Activated T-helper 2 cell treated with anti-CD3 and anti-CD28 coated beads, Interferon-gamma antibody, Interleukin-2, Interleukin-4, amounts not matched to agents 10 μg/mL and 5 μg/mL and 100 μg/mL, durations not matched to agents 14 hours and 24 hours and 36 hours (primary cell): ENCODE data around the gene TMEM201. TPM values are rescaled to one million over a fixed set of nuclear protein-coding genes. Genes with fewer than 3 reads are reported as not detected.
A peak's percentile ranks its signal among the peaks of the same experiment; 100 is the strongest.

ENCODE experiments used
- DNase-seq: peaks from one replicate; pipeline ENCODE4 v3.0.0; 2021; ENCODE audit warnings: low spot score
- H3K27ac Mint-ChIP-seq: one replicate; pipeline ENCODE4 v1.8.0; 2021; ENCODE audit warnings: mixed read lengths
- H3K27me3 Mint-ChIP-seq: one replicate; pipeline ENCODE4 v1.8.0; 2021; ENCODE audit warnings: low read depth, mixed read lengths
- H3K36me3 Mint-ChIP-seq: one replicate; pipeline ENCODE4 v1.8.0; 2021; ENCODE audit warnings: low read depth, mixed read lengths
- H3K4me1 Mint-ChIP-seq: one replicate; pipeline ENCODE4 v1.8.0; 2021; ENCODE audit warnings: low read depth, mixed read lengths
- H3K4me3 Mint-ChIP-seq: one replicate; pipeline ENCODE4 v1.8.0; 2021; ENCODE audit warnings: low read depth, mild to moderate bottlenecking, moderate library complexity, mixed read lengths
- H3K9me3 Mint-ChIP-seq: one replicate; pipeline ENCODE4 v1.8.0; 2021; ENCODE audit warnings: mixed read lengths
- intact Hi-C: fragments of 100-400 bp; cut with micrococcal nuclease; formaldehyde crosslinking; loops from one replicate; pipeline ENCODE4 v1.15.1; 2023
- total RNA-seq: library from RNA; stranded (reverse); gene quantifications from 2 replicates; pipeline ENCODE4 v1.2.3, GENCODE V29; 2022

TMEM201 gene, protein sequence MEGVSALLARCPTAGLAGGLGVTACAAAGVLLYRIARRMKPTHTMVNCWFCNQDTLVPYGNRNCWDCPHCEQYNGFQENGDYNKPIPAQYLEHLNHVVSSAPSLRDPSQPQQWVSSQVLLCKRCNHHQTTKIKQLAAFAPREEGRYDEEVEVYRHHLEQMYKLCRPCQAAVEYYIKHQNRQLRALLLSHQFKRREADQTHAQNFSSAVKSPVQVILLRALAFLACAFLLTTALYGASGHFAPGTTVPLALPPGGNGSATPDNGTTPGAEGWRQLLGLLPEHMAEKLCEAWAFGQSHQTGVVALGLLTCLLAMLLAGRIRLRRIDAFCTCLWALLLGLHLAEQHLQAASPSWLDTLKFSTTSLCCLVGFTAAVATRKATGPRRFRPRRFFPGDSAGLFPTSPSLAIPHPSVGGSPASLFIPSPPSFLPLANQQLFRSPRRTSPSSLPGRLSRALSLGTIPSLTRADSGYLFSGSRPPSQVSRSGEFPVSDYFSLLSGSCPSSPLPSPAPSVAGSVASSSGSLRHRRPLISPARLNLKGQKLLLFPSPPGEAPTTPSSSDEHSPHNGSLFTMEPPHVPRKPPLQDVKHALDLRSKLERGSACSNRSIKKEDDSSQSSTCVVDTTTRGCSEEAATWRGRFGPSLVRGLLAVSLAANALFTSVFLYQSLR
- 30.8 and 31.6 TPM in 2 replicates for total RNA-seq

DNA sequence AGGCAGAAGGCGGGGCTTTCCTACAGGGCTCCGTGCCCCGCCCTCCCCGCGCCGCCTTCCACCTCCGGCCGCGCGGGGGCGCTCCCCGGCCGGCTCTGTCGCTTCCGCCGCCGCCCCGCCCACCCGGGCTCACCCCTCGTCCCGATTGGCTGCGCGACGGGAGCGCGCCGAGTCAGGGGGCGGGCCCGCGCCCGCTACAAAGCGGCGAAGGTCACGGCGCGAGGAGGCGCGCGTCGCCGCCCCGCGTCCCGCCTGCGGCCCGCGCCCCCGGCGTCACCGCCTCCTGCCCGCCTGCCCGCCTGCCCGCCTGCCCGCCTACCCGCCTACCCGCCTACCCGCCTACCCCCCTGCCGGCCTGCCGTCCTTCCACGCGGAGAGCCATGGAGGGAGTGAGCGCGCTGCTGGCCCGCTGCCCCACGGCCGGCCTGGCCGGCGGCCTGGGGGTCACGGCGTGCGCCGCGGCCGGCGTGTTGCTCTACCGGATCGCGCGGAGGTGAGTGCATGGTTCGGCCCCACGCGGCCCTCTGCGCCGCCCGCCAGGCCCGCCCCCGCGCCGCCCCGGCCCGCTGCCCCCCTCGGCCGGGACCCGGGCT, at the start of gene TMEM201:
TMEM201 (plus strand) TSS at position 361 of the 593 bp plus-strand sequence; CDS start at position 381, 20 bp downstream.
- Mint-ChIP-seq H3K36me3 (peaks cover 6% of the 10 kb centered on the region), H3K4me3 (peak within 1 kb of the TSS; percentile 82), H3K27ac (peak within 1 kb of the TSS; percentile 67), H3K9me3 (no peaks in the 10 kb centered on the region), H3K27me3 (no peaks in the 10 kb centered on the region), H3K4me1 (peaks cover 20% of the 10 kb centered on the region)
- intact Hi-C loops = no loop called here
- peak; percentile 91 for DNase-seq

- peaks cover 4% of the 10 kb centered on the region for H3K9me3 Mint-ChIP-seq
- peak within 1 kb of the TSS; percentile 84 for H3K27ac Mint-ChIP-seq
- H3K4me1 Mint-ChIP-seq = peaks cover 28% of the 10 kb centered on the region
- DNase-seq = peak; percentile 97
- H3K36me3 Mint-ChIP-seq = peaks cover 22% of the 10 kb centered on the region
- H3K4me3 Mint-ChIP-seq = peak within 1 kb of the TSS; percentile 92
- no peaks in the 10 kb centered on the region for H3K27me3 Mint-ChIP-seq
- intact Hi-C loops = no loop called here
Measured at GRCh38 chr1:9539165-9539828, 49.4 kb upstream of the TMEM201 start, which contains the start of gene SLC25A33. SLC25A33 (plus strand) TSS chr1:9539465; CDS start chr1:9539692, 227 bp downstream.

DNA sequence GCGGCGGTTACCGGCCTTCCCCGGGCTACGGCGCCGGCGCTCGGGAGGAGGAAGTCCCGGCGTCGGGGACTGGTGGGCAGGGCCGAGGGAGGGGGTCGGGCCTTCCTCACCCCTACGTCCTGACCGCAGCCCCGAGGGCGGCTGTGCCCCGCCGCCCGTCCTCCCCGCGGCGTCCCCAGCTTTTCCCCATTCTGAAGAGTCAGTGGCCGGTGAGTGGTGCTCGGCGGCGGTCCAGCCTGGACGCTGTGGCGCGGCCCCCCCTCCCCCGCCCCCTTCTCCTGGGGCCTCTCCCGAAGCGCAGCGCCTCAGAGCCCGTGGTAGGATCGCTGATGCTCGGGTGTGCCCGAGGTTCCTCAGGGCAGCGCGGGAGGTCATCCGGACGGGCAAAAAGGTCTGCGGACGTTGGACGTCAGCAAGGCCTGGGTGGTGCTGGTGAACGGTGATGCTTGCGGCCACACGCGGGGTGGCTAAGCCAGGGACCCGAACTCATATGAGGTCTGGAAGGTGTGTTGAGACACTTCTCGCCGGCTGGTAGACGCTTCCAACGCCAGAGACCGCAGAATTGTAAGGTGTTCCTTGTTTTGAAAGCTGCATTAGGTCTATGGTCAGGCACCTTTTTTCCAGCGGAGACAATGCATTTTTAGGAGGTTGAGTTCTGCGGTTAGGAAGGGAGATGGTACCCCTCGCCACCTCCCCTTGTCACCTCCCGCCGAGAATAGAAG, 48.7 kb upstream of the TMEM201 start:
- Mint-ChIP-seq H3K9me3 (peaks cover 4% of the 10 kb centered on the region), H3K27ac (peak overlapping the region; percentile 78), H3K36me3 (peaks cover 22% of the 10 kb centered on the region), H3K4me1 (peaks cover 32% of the 10 kb centered on the region), H3K4me3 (peak overlapping the region; percentile 92), H3K27me3 (no peaks in the 10 kb centered on the region)
- intact Hi-C loops = no loop called here
- peak; percentile 62 for DNase-seq

DNA sequence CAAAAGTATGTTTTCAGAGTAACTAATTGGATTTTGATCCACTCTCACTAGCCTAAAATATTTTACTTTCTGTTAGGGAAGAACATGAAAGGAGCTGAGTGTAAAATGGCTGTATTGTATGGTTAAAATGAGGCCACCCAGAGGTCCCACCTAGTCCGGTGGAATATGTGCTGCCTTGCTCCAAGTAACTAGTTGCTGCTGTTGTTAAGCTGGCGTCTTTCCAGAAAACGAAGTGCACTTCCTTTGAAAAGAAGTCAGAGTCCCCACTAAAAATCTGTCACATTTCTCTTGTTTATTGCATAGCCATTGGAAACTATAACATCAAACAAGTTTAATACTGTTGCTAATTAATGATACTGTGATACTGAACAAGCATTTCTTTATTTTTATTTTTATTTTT, 46.3 kb upstream of the TMEM201 start:
- Mint-ChIP-seq H3K4me1 (peaks cover 29% of the 10 kb centered on the region), H3K27me3 (no peaks in the 10 kb centered on the region), H3K4me3 (peak overlapping the region; percentile 51), H3K36me3 (peaks cover 19% of the 10 kb centered on the region), H3K9me3 (no peaks in the 10 kb centered on the region), H3K27ac (no peak overlapping the region)
- DNase-seq = no peak
- intact Hi-C loops = no loop called here

DNA sequence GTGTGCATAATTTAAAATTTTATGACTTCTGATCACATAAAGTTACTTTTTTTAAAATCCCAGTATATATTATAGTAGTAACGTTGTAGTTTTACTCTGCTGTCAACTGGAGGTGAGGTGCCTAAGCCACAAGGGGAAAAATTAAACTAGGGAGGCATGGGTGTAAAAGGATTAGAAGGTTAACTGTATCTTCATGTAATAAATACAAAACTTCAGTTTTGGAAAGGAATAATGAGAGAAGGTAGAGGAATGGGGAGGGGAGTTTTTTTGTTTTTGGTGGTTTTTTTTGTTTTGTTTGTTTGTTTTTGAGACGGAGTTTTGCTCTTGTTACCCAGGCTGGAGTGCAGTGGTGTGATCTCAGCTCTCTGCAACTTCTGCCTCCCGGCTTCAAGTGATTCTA, 43.8 kb upstream of the TMEM201 start:
- Mint-ChIP-seq H3K4me1 (peaks cover 16% of the 10 kb centered on the region), H3K4me3 (no peak overlapping the region), H3K36me3 (peaks cover 19% of the 10 kb centered on the region), H3K27me3 (no peaks in the 10 kb centered on the region), H3K9me3 (no peaks in the 10 kb centered on the region), H3K27ac (no peak overlapping the region)
- intact Hi-C loops = no loop called here
- DNase-seq = no peak

- Mint-ChIP-seq H3K4me3 (no peak overlapping the region), H3K36me3 (peaks cover 9% of the 10 kb centered on the region), H3K27ac (no peak overlapping the region), H3K9me3 (no peaks in the 10 kb centered on the region), H3K4me1 (no peaks in the 10 kb centered on the region), H3K27me3 (no peaks in the 10 kb centered on the region)
- DNase-seq = no peak
- intact Hi-C loops = no loop called here
Measured at GRCh38 chr1:9549955-9550546, 38.7 kb upstream of the TMEM201 start.

- Mint-ChIP-seq H3K27me3 (no peaks in the 10 kb centered on the region), H3K27ac (no peak overlapping the region), H3K4me1 (no peaks in the 10 kb centered on the region), H3K9me3 (no peaks in the 10 kb centered on the region), H3K36me3 (peaks cover 26% of the 10 kb centered on the region), H3K4me3 (no peak overlapping the region)
- no peak for DNase-seq
- intact Hi-C loops = no loop called here
Measured at GRCh38 chr1:9551984-9552383, 36.7 kb upstream of the TMEM201 start.

- DNase-seq = no peak
- Mint-ChIP-seq H3K36me3 (peaks cover 35% of the 10 kb centered on the region), H3K27ac (no peak overlapping the region), H3K4me3 (no peak overlapping the region), H3K27me3 (no peaks in the 10 kb centered on the region), H3K4me1 (peaks cover 8% of the 10 kb centered on the region), H3K9me3 (no peaks in the 10 kb centered on the region)
- intact Hi-C loops = no loop called here
Measured at GRCh38 chr1:9553736-9554144, 35.0 kb upstream of the TMEM201 start.

DNA sequence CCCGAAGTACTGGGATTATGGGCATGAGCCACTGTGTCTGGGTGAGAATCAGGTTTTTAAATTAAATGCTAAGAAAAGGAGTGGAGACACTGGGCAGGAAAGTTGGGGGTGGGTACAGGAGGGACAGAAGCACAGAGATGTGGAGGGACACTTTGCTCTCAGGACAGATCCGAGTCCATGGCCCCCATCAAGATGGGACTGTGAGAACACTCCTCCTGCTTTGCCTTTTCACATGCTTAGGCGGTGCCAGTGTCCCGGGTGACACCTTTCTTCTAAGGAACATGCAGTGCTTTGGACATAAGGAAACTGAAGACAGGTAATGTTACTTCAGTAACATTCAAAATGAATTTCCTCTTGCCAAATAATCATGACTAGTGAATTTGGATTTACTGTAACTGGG, 32.8 kb upstream of the TMEM201 start:
- intact Hi-C loops = no loop called here
- H3K4me3 Mint-ChIP-seq = no peak overlapping the region
- H3K27me3 Mint-ChIP-seq = no peaks in the 10 kb centered on the region
- no peak overlapping the region for H3K27ac Mint-ChIP-seq
- no peak for DNase-seq
- H3K9me3 Mint-ChIP-seq = no peaks in the 10 kb centered on the region
- H3K36me3 Mint-ChIP-seq = peaks cover 46% of the 10 kb centered on the region
- peaks cover 21% of the 10 kb centered on the region for H3K4me1 Mint-ChIP-seq

- H3K27me3 Mint-ChIP-seq = no peaks in the 10 kb centered on the region
- peaks cover 53% of the 10 kb centered on the region for H3K36me3 Mint-ChIP-seq
- intact Hi-C loops = no loop called here
- no peaks in the 10 kb centered on the region for H3K9me3 Mint-ChIP-seq
- DNase-seq = no peak
- peaks cover 22% of the 10 kb centered on the region for H3K4me1 Mint-ChIP-seq
- no peak overlapping the region for H3K4me3 Mint-ChIP-seq
- no peak overlapping the region for H3K27ac Mint-ChIP-seq
Measured at GRCh38 chr1:9557624-9558023, 31.1 kb upstream of the TMEM201 start.

DNA sequence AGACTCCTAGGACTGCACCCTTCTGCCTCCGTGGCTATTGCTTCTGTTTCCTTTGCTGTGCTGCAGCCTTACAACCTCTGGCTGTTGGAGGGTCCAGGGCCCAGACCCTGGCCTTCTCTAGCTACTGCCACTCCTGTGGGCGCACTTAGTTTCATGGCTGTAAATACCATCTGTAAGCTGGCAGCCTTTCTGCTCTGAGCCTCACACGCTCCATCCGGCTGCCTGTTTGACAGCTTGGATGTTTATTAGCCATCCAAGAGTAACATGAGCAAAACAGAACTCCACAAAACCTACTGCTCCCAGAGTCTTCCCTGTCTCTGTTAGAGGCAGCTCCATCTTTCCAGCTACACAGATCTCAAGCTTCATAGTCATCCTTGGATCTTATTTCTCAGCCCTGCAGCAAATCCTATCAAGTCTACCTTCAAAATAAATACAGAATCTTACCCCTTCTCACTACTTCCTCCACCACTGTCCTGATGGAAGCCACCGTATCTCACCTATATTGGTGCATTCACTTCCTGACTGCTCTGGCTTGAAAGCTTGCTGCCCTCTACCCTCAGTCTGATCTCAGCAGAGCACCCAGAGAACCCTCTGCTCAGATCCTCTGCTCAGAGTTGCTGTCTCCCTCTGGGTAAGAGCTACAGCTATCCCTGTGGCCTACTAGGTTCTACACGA, 30.3 kb upstream of the TMEM201 start:
- Mint-ChIP-seq H3K4me1 (peaks cover 26% of the 10 kb centered on the region), H3K9me3 (no peaks in the 10 kb centered on the region), H3K27ac (no peak overlapping the region), H3K36me3 (peaks cover 56% of the 10 kb centered on the region), H3K27me3 (no peaks in the 10 kb centered on the region), H3K4me3 (no peak overlapping the region)
- DNase-seq = no peak
- intact Hi-C loops = no loop called here
